Colonic mucosa (tissue), 4 donors: ENCODE results near the gene NCOA7. TPM values are rescaled to one million over a fixed set of nuclear protein-coding genes. Genes with fewer than 3 reads are reported as not detected.
"Not testable (repeated sequence)": the region's sequence is repeated elsewhere in the genome, so short reads cannot be mapped to it uniquely, and the experiment has no call there.

Source experiments
- DNase-seq: peaks from one replicate; pipeline ENCODE4 v3.0.0-alpha.2; 2020
- H3K27ac ChIP-seq: fragments of 200-600 bp; one replicate; pipeline ENCODE4 v1.8.0; 2021
- H3K27me3 ChIP-seq: fragments of 200-600 bp; one replicate; pipeline ENCODE4 v1.8.0; 2021
- H3K36me3 ChIP-seq: fragments of 200-600 bp; one replicate; pipeline ENCODE4 v1.8.0; 2021
- H3K4me1 ChIP-seq: fragments of 200-600 bp; one replicate; pipeline ENCODE4 v1.8.0; 2021; ENCODE audit warnings: mild to moderate bottlenecking
- H3K4me3 ChIP-seq: fragments of 200-600 bp; one replicate; pipeline ENCODE4 v1.8.0; 2021
- H3K9ac ChIP-seq, 2 donors: one replicate each; pipeline ENCODE4 v1.7.0; 2013; ENCODE audit warnings: control low read depth in 2 of 2, low read depth in 2 of 2, low read length in 2 of 2
- H3K9me3 ChIP-seq: fragments of 200-600 bp; one replicate; pipeline ENCODE4 v1.8.0; 2021
- intact Hi-C: fragments of 100-400 bp; cut with DNase I; formaldehyde crosslinking; loops from one replicate; pipeline ENCODE4 v1.14.1; 2022
- total RNA-seq, 2 donors: library from RNA; stranded (reverse); fragmentation: NEBNext Ultra II Directional in 1 of 2; extraction: Animal tissue kit (Norgen Biotek cat#: 25700) in 1 of 2; gene quantifications; one replicate each; pipeline ENCODE4 v1.2.1, GENCODE V29; 2021
- TF ChIP-seq, protein P1 (sequence below): fragments of 200-600 bp; IDR thresholded peaks from one replicate; pipeline ENCODE4 v1.8.0; 2022; ENCODE audit warnings: antibody characterized with exemption, mild to moderate bottlenecking
- donor health status: healthy.
- donor health status: DM: no; HTN: no; CAD: no.
- donor health status: DM: no; HTN: no; CAD: no.

Gene NCOA7
- total RNA-seq, 2 donors from 2014 or later, result 24.9 to 59.3 TPM

DNA sequence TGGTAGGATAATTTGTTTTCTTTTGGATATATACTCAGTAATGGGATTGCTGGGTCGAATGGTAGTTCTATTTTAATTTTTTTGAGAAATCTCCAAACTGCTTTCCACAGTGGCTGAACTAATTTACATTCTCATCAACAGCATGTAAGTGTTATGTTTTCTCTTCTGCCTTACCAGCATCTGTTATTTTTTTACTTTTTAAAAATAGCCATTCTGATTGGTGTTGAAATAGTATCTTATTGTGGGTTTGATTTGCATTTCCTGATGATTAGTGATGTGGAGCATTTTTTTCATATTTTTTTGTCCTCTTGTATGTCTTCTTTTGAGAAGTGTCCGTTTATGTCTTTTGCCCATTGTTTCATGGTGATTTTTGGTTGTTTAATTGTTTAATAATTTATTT lies 177.7 kb downstream of the NCOA7 start:
- H3K9me3 ChIP-seq, result no peaks in the 10 kb centered on the region
- TF ChIP-seq, protein P1, sequence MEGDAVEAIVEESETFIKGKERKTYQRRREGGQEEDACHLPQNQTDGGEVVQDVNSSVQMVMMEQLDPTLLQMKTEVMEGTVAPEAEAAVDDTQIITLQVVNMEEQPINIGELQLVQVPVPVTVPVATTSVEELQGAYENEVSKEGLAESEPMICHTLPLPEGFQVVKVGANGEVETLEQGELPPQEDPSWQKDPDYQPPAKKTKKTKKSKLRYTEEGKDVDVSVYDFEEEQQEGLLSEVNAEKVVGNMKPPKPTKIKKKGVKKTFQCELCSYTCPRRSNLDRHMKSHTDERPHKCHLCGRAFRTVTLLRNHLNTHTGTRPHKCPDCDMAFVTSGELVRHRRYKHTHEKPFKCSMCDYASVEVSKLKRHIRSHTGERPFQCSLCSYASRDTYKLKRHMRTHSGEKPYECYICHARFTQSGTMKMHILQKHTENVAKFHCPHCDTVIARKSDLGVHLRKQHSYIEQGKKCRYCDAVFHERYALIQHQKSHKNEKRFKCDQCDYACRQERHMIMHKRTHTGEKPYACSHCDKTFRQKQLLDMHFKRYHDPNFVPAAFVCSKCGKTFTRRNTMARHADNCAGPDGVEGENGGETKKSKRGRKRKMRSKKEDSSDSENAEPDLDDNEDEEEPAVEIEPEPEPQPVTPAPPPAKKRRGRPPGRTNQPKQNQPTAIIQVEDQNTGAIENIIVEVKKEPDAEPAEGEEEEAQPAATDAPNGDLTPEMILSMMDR, result no peak
- DNase-seq, result no peak
- H3K27ac ChIP-seq, result no peak overlapping the region
- no peaks in the 10 kb centered on the region for H3K27me3 ChIP-seq
- intact Hi-C loops, result no loop called here
- H3K4me1 ChIP-seq, result no peaks in the 10 kb centered on the region
- H3K36me3 ChIP-seq, result no peaks in the 10 kb centered on the region
- no peak overlapping the region for H3K9ac ChIP-seq
- H3K4me3 ChIP-seq, result no peak overlapping the region

GRCh38 chr6:125970760-125971159 lies 180.0 kb downstream of the NCOA7 start:
- intact Hi-C loops, result no loop called here
- H3K27ac ChIP-seq, result no peak overlapping the region
- no peak for DNase-seq
- H3K9ac ChIP-seq, result no peak overlapping the region
- no peaks in the 10 kb centered on the region for H3K36me3 ChIP-seq
- no peaks in the 10 kb centered on the region for H3K9me3 ChIP-seq
- no peak overlapping the region for H3K4me3 ChIP-seq
- H3K4me1 ChIP-seq, result no peaks in the 10 kb centered on the region
- no peaks in the 10 kb centered on the region for H3K27me3 ChIP-seq
- TF ChIP-seq, protein P1, result no peak

GRCh38 chr6:125972478-125972877 lies 181.7 kb downstream of the NCOA7 start:
- H3K9me3 ChIP-seq, H3K4me1 ChIP-seq, H3K9ac ChIP-seq, H3K27ac ChIP-seq, intact Hi-C loops, H3K27me3 ChIP-seq, H3K36me3 ChIP-seq, DNase-seq, H3K4me3 ChIP-seq: not testable (repeated sequence)

GRCh38 chr6:125974214-125974866 lies 183.6 kb downstream of the NCOA7 start:
- DNase-seq, result no peak
- Histone ChIP-seq H3K36me3 (no peaks in the 10 kb centered on the region), H3K9ac (no peak overlapping the region), H3K27me3 (no peaks in the 10 kb centered on the region), H3K27ac (no peak overlapping the region), H3K4me1 (no peaks in the 10 kb centered on the region), H3K4me3 (no peak overlapping the region), H3K9me3 (no peaks in the 10 kb centered on the region)
- intact Hi-C loops, result no loop called here
- TF ChIP-seq, protein P1, result peak; percentile 36

GRCh38 chr6:125979101-125979500 lies 188.3 kb downstream of the NCOA7 start:
- Histone ChIP-seq H3K4me3 (no peak overlapping the region), H3K9me3 (no peaks in the 10 kb centered on the region), H3K4me1 (no peaks in the 10 kb centered on the region), H3K27me3 (no peaks in the 10 kb centered on the region), H3K9ac (no peak overlapping the region), H3K36me3 (no peaks in the 10 kb centered on the region), H3K27ac (no peak overlapping the region)
- intact Hi-C loops, result no loop called here
- TF ChIP-seq, protein P1, result no peak
- DNase-seq, result no peak

Other genes starting within 250 kb of the NCOA7 start
- under 1 TPM; 0.37 to 0.69 TPM for gene HEY2, start 41.3 kb upstream of the NCOA7 start, total RNA-seq
- gene HINT3, start 165.8 kb downstream of the NCOA7 start, total RNA-seq, result 10 to 100 TPM; 17.1 to 38.5 TPM
- 10 to 100 TPM; 17.0 to 18.7 TPM for gene TRMT11, start 195.6 kb downstream of the NCOA7 start, total RNA-seq